Skeletal muscle tissue (tissue), 4 donors: Measurements from ENCODE around the gene C1QTNF12. TPM values are rescaled to one million over a fixed set of nuclear protein-coding genes. Genes with fewer than 3 reads are reported as not detected.

ENCODE experiments used
- H3K27ac ChIP-seq: one replicate; pipeline ENCODE4 v1.7.0; 2013; ENCODE audit warnings: mild to moderate bottlenecking, low read depth, low read length, inconsistent platforms
- H3K27me3 ChIP-seq, 3 donors: one replicate each; pipeline ENCODE4 v1.7.0; 2013; ENCODE audit warnings: low read length in 3 of 3; ENCODE audit not compliant: control insufficient read depth in 3 of 3, insufficient read depth in 3 of 3
- H3K36me3 ChIP-seq, 3 donors: one replicate each; pipeline ENCODE4 v1.7.0; 2013; ENCODE audit warnings: low read length in 3 of 3; ENCODE audit not compliant: control insufficient read depth in 3 of 3, insufficient read depth in 3 of 3
- H3K4me1 ChIP-seq, 3 donors: one replicate each; pipeline ENCODE4 v1.7.0; 2013; ENCODE audit warnings: low read length in 3 of 3, mild to moderate bottlenecking in 3 of 3; ENCODE audit not compliant: control insufficient read depth in 3 of 3, insufficient read depth in 3 of 3
- H3K4me3 ChIP-seq, 3 donors: one replicate each; pipeline ENCODE4 v1.7.0; 2013; ENCODE audit warnings: low read length in 3 of 3
- H3K9ac ChIP-seq, 3 donors: one replicate each; pipeline ENCODE4 v1.7.0; 2013; ENCODE audit warnings: low read length in 3 of 3, mild to moderate bottlenecking in 3 of 3, moderate library complexity in 2 of 3, low read depth in 1 of 3
- H3K9me3 ChIP-seq, 3 donors: one replicate each; pipeline ENCODE4 v1.7.0; 2013; ENCODE audit warnings: low read length in 3 of 3; ENCODE audit not compliant: control insufficient read depth in 3 of 3
- total RNA-seq: library from RNA; depleted of rRNA; stranded (reverse); fragments of >200 nt; gene quantifications from one replicate; pipeline ENCODE4 v1.2.3, GENCODE V29; 2014
- donor health status: Osteomylitis.

Gene C1QTNF12
- total RNA-seq, 1 donor from 2014 or later: 1.0 TPM

GRCh38 chr1:1242461-1243265 lies 3.9 kb downstream of the C1QTNF12 start:
- H3K9ac ChIP-seq: no peak overlapping the region
- H3K27ac ChIP-seq: no peak overlapping the region
- H3K27me3 ChIP-seq: peaks cover 35 to 59% (median 52%) of the 10 kb centered on the region in 3 donors

DNA sequence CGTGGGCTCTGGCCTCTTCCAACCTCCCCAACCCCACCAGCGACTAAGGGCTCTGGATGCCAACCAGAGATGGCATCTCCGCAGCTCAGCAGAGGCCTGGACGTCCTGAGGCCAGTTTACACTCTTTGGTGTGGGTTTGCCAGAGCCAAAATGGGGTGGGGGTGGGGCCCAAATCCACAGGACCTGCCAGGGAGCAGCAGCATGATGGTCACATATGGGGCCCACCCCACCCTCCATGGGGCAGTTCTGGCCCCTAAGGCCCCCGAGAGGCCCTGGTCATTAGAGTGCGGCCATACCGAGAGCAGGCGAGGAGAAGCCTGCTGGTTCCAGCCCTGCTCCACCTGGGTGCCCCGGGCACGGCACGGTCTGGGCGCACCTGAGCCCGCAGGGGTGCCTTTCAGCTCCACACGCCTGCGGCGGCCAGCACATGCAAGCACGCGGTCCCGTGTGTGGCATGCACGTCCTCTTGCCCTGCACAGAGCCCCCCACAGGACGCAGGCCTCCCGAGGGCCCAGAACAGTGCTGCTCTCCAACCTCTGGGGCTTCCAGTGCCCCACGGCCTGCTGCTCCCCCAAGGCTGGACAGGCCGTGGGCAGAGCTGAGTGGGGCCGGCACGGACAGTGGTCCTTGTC lies 4.8 kb downstream of the C1QTNF12 start:
- H3K27me3 ChIP-seq: peaks cover 36 to 59% (median 51%) of the 10 kb centered on the region in 3 donors
- no peak overlapping the region for H3K4me3 ChIP-seq
- H3K36me3 ChIP-seq: no peaks in the 10 kb centered on the region
- no peaks in the 10 kb centered on the region for H3K9me3 ChIP-seq
- H3K27ac ChIP-seq: no peak overlapping the region
- H3K9ac ChIP-seq: no peak overlapping the region
- peaks cover 3 to 9% (median 8%) of the 10 kb centered on the region in 3 donors for H3K4me1 ChIP-seq

More at GRCh38 chr1:1242461-1243265, 3.9 kb downstream of the C1QTNF12 start:
- H3K9me3 ChIP-seq: no peaks in the 10 kb centered on the region
- peaks cover 3 to 9% (median 4%) of the 10 kb centered on the region in 3 donors for H3K4me1 ChIP-seq
- H3K36me3 ChIP-seq: no peaks in the 10 kb centered on the region
- no peak overlapping the region for H3K4me3 ChIP-seq

- Histone ChIP-seq H3K27me3 (peaks cover 36 to 55% (median 45%) of the 10 kb centered on the region in 3 donors), H3K4me1 (peaks cover 3 to 9% (median 8%) of the 10 kb centered on the region in 3 donors), H3K9ac (no peak overlapping the region), H3K9me3 (no peaks in the 10 kb centered on the region), H3K4me3 (no peak overlapping the region), H3K27ac (no peak overlapping the region), H3K36me3 (no peaks in the 10 kb centered on the region)
Observed at GRCh38 chr1:1240822-1241587, 5.5 kb downstream of the C1QTNF12 start.

DNA sequence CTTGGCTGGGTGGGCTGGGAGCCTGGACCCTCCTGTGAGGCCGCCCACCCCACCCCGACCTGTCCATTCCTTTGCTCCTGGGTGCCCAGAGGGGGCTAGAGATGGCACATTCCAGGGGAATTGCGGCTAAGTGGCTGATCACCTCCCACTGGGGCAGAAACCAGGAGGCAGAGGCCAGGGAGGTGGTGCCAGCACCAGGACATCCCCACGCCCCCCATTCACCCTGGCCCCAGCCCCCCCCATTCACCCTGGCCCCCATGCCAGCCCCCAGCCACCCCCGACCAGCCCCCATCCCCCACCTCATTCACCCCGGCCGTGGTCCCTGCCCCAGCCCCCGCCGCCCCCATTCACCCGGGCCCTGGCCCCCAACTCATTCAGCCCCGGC lies 6.2 kb downstream of the C1QTNF12 start:
- H3K9me3 ChIP-seq: no peaks in the 10 kb centered on the region
- H3K36me3 ChIP-seq: no peaks in the 10 kb centered on the region
- no peak overlapping the region for H3K9ac ChIP-seq
- peaks cover 33 to 48% (median 40%) of the 10 kb centered on the region in 3 donors for H3K27me3 ChIP-seq
- H3K4me3 ChIP-seq: no peak overlapping the region
- H3K27ac ChIP-seq: no peak overlapping the region
- peaks cover 3 to 9% (median 8%) of the 10 kb centered on the region in 3 donors for H3K4me1 ChIP-seq

DNA sequence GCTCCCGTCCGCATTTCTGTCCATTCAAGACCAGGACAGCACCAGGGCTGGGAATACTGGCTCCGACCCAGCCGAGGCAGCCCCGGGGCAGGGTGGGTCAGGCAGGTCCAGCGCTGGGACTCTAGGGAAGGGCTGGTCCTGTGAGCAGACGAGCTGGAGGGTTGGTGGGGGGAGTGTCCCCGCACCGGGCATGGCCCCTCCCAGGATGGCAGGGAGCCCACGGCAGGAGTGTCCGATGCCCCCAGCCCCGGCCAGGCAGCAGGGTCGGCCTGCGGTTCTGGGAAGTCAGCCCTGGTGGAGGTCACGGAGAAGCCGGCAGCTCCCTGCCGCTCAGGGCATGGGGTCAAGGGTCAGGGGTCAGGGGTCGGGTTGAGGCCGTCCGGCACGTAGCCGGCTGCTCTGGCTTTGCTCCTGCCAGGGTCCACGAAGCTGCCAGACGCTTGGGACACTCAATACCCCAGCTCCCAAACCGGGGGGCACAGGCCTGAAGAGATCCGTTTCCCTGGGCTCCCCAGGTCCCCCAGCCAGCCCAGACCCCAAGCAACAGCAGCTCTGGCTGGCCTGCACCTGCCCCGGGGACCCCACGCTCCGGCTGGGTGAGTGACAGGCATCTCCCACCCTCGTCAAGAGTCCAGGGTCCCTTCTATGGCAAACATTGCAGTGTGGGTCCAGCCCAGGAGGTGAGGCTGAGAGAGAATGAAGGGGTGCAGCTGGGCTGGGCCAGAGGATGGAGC lies 6.7 kb downstream of the C1QTNF12 start:
- no peaks in the 10 kb centered on the region for H3K9me3 ChIP-seq
- no peak overlapping the region for H3K4me3 ChIP-seq
- H3K27ac ChIP-seq: no peak overlapping the region
- H3K36me3 ChIP-seq: no peaks in the 10 kb centered on the region
- peaks cover 33 to 47% (median 40%) of the 10 kb centered on the region in 3 donors for H3K27me3 ChIP-seq
- H3K9ac ChIP-seq: no peak overlapping the region
- peaks cover 3 to 9% (median 8%) of the 10 kb centered on the region in 3 donors for H3K4me1 ChIP-seq

GRCh38 chr1:1239227-1239613 lies 7.3 kb downstream of the C1QTNF12 start:
- H3K27ac ChIP-seq: no peak overlapping the region
- H3K4me1 ChIP-seq: peaks cover 3 to 9% (median 8%) of the 10 kb centered on the region in 3 donors
- H3K4me3 ChIP-seq: no peak overlapping the region
- no peak overlapping the region for H3K9ac ChIP-seq
- H3K27me3 ChIP-seq: peaks cover 33 to 47% (median 40%) of the 10 kb centered on the region in 3 donors
- H3K9me3 ChIP-seq: no peaks in the 10 kb centered on the region
- peaks cover 0 to 5% (median 0%) of the 10 kb centered on the region in 3 donors for H3K36me3 ChIP-seq

DNA sequence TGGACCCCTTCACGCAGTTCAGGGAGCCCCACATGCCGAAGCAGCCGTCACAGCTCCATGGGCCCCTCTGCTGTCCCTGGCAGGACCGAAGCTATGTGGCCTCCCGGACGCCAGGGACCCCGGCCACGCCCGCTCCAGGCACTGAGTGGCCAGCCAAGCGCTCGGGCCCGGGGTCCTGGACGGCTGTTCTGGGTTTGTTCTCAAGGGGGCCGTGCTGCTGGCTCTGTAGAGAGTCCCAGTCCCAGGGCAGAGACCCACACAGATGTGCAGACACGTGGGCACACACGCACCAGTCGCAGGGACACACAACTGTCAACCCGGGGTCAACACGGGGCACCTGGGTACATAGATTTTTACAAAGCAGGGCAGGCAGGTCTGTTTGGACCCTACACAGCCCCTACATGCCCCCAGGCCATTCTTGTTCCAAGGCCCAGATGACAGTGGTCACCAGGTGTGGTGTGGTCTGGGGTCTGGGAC lies 7.8 kb downstream of the C1QTNF12 start:
- H3K4me3 ChIP-seq: no peak overlapping the region
- H3K9ac ChIP-seq: no peak overlapping the region
- no peaks in the 10 kb centered on the region for H3K9me3 ChIP-seq
- H3K27me3 ChIP-seq: peaks cover 33 to 47% (median 40%) of the 10 kb centered on the region in 3 donors
- peaks cover 3 to 9% (median 8%) of the 10 kb centered on the region in 3 donors for H3K4me1 ChIP-seq
- H3K36me3 ChIP-seq: peaks cover 0 to 5% (median 0%) of the 10 kb centered on the region in 3 donors
- no peak overlapping the region for H3K27ac ChIP-seq

GRCh38 chr1:1237874-1238701 lies 8.4 kb downstream of the C1QTNF12 start:
- peaks cover 33 to 47% (median 37%) of the 10 kb centered on the region in 3 donors for H3K27me3 ChIP-seq
- H3K36me3 ChIP-seq: peaks cover 0 to 5% (median 0%) of the 10 kb centered on the region in 3 donors
- peak overlapping the region in 1 of 3 donors; percentile 50 for H3K9ac ChIP-seq
- no peak overlapping the region for H3K4me3 ChIP-seq
- H3K4me1 ChIP-seq: peaks cover 7 to 13% (median 8%) of the 10 kb centered on the region in 3 donors
- no peaks in the 10 kb centered on the region for H3K9me3 ChIP-seq
- H3K27ac ChIP-seq: no peak overlapping the region
